Type B pancreatic cell (in vitro differentiated cells): Measurements from ENCODE around the gene PLN. TPM values are rescaled to one million over a fixed set of nuclear protein-coding genes. Genes with fewer than 3 reads are reported as not detected.

Experiments
- DNase-seq: peaks from one replicate; pipeline ENCODE4 v3.0.0; 2021; ENCODE audit warnings: mixed read lengths; ENCODE audit not compliant: unreplicated experiment; ENCODE audit errors: extremely low spot score
- H3K27ac Mint-ChIP-seq: 2 replicates; pipeline ENCODE4 v1.8.0; 2021; ENCODE audit warnings: mild to moderate bottlenecking, mixed read lengths
- H3K27me3 Mint-ChIP-seq: 2 replicates; pipeline ENCODE4 v1.8.0; 2021; ENCODE audit warnings: mixed read lengths
- H3K36me3 Mint-ChIP-seq: 2 replicates; pipeline ENCODE4 v1.8.0; 2021; ENCODE audit warnings: mixed read lengths
- H3K4me1 Mint-ChIP-seq: one replicate; pipeline ENCODE4 v1.8.0; 2021; ENCODE audit warnings: mixed read lengths; ENCODE audit not compliant: unreplicated experiment
- H3K4me3 Mint-ChIP-seq: 2 replicates; pipeline ENCODE4 v1.8.0; 2021; ENCODE audit warnings: mild to moderate bottlenecking, mixed read lengths
- H3K9me3 Mint-ChIP-seq: 2 replicates; pipeline ENCODE4 v1.8.0; 2021; ENCODE audit warnings: mixed read lengths
- CTCF ChIP-seq: fragments of 200-600 bp; sonication (generic); conservative IDR thresholded peaks from 2 replicates; pipeline ENCODE4 v1.5.0; 2021; ENCODE audit warnings: antibody characterized with exemption, mild to moderate bottlenecking
- total RNA-seq: library from RNA; stranded (reverse); gene quantifications from 2 replicates; pipeline ENCODE4 v1.2.1, GENCODE V29; 2021; ENCODE audit warnings: low replicate concordance

PLN gene
- total RNA-seq, 1 donor from 2014 or later, result 0.24 TPM

DNA sequence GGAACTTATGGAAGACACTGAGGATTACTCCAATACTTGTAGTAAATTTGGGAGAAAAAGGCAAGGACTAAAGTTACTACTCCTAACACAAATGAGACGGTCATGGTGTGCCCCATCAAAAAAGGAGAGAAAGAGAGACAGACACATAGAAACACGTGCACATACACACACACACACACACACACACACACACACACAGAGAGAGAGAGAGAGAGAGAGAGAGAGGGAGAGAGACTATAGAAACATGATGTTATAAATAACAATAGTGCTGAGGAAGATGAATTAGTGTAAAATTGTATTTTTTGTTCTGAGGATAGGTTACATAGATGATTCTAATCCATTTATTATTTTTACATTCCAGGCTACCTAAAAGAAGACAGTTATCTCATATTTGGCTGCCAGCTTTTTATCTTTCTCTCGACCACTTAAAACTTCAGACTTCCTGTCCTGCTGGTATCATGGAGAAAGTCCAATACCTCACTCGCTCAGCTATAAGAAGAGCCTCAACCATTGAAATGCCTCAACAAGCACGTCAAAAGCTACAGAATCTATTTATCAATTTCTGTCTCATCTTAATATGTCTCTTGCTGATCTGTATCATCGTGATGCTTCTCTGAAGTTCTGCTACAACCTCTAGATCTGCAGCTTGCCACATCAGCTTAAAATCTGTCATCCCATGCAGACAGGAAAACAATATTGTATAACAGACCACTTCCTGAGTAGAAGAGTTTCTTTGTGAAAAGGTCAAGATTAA, 10.5 kb downstream of the PLN start:
- H3K27me3 Mint-ChIP-seq, result no peaks in the 10 kb centered on the region
- H3K4me1 Mint-ChIP-seq, result peaks cover 13% of the 10 kb centered on the region
- no peak overlapping the region for H3K27ac Mint-ChIP-seq
- DNase-seq, result no peak
- H3K9me3 Mint-ChIP-seq, result peaks cover 4% of the 10 kb centered on the region
- no peak for TF ChIP-seq CTCF
- peaks cover 16% of the 10 kb centered on the region for H3K36me3 Mint-ChIP-seq
- no peak overlapping the region for H3K4me3 Mint-ChIP-seq

DNA sequence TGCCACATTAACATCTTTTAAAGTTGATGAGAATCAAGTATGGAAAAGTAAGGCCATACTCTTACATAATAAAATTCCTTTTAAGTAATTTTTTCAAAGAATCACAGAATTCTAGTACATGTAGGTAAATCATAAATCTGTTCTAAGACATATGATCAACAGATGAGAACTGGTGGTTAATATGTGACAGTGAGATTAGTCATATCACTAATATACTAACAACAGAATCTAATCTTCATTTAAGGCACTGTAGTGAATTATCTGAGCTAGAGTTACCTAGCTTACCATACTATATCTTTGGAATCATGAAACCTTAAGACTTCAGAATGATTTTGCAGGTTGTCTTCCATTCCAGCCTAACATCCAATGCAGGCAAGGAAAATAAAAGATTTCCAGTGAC, 11.6 kb downstream of the PLN start:
- Mint-ChIP-seq H3K36me3 (peaks cover 13% of the 10 kb centered on the region), H3K27me3 (no peaks in the 10 kb centered on the region), H3K4me1 (peaks cover 13% of the 10 kb centered on the region), H3K27ac (no peak overlapping the region), H3K9me3 (peaks cover 4% of the 10 kb centered on the region), H3K4me3 (no peak overlapping the region)
- DNase-seq, result no peak
- no peak for TF ChIP-seq CTCF

GRCh38 chr6:118562248-118562647, 14.2 kb downstream of the PLN start:
- peaks cover 13% of the 10 kb centered on the region for H3K4me1 Mint-ChIP-seq
- no peak overlapping the region for H3K4me3 Mint-ChIP-seq
- DNase-seq, result no peak
- H3K9me3 Mint-ChIP-seq, result no peaks in the 10 kb centered on the region
- no peaks in the 10 kb centered on the region for H3K27me3 Mint-ChIP-seq
- TF ChIP-seq CTCF, result no peak
- H3K27ac Mint-ChIP-seq, result no peak overlapping the region
- peaks cover 12% of the 10 kb centered on the region for H3K36me3 Mint-ChIP-seq

GRCh38 chr6:118562959-118563358, 14.9 kb downstream of the PLN start:
- Mint-ChIP-seq H3K4me3 (no peak overlapping the region), H3K4me1 (peaks cover 13% of the 10 kb centered on the region), H3K27me3 (no peaks in the 10 kb centered on the region), H3K9me3 (no peaks in the 10 kb centered on the region), H3K36me3 (peaks cover 12% of the 10 kb centered on the region), H3K27ac (no peak overlapping the region)
- no peak for DNase-seq
- no peak for TF ChIP-seq CTCF

DNA sequence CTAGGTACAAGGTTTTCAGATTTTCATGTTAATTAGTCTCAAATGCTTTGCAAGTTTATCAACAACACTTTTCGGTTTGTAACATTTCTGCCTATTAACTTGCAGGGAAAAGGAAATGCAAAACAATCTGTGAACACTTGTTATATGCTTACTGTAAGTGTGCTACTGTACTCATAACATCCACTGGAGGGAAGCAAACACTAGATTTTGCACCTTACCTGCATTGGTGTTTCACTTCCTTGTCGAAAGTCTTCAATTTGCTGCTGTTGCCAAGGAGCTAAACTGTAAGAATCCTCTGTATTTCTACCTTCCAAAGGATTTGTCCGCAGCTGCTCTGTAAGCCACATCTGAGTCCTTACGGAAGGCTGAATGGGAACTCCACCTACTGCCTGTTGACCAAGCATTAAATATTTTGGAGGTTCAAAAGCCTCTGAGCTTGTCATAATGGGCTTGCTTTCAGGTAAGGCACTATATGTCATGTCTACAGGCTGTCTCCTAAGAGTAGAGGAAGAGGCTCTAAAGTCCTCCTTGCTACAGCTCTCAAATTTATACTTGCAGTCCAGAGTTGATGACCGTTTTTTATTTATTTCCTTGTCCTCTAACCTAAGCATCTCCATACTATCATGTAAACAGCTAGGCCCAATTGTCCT, 17.3 kb downstream of the PLN start:
- no peak overlapping the region for H3K27ac Mint-ChIP-seq
- H3K4me1 Mint-ChIP-seq, result peaks cover 4% of the 10 kb centered on the region
- peaks cover 8% of the 10 kb centered on the region for H3K36me3 Mint-ChIP-seq
- H3K9me3 Mint-ChIP-seq, result no peaks in the 10 kb centered on the region
- DNase-seq, result no peak
- H3K27me3 Mint-ChIP-seq, result no peaks in the 10 kb centered on the region
- TF ChIP-seq CTCF, result peak; percentile 59
- H3K4me3 Mint-ChIP-seq, result no peak overlapping the region
